Activated CD8-positive, alpha-beta T cell treated with anti-CD3 and anti-CD28 coated beads for 36 hours (primary cell): ENCODE measurements around the gene PTPN1. TPM values are rescaled to one million over a fixed set of nuclear protein-coding genes. Genes with fewer than 3 reads are reported as not detected.

Source experiments
- ATAC-seq: fragments of 200-7000 bp; cut with Tn5 transposase; one replicate; pipeline ENCODE4 v1.10.0; 2021; ENCODE audit warnings: mild to moderate bottlenecking, moderate library complexity
- CTCF ChIA-PET: fragments of 350-600 bp; sonication (Branson Sonifier 250); formaldehyde crosslinking; loops from one replicate; lab custom pipeline; 2021; ENCODE audit warnings: antibody characterized with exemption; lab: Charles Lee
- POLR2A ChIA-PET: fragments of 350-600 bp; sonication (Branson Sonifier 250); formaldehyde crosslinking; loops from one replicate; lab custom pipeline; 2021; ENCODE audit warnings: antibody characterized with exemption; lab: Charles Lee
- DNase-seq: peaks from one replicate; pipeline ENCODE4 v3.0.0-alpha.2; 2020
- H3K27ac Mint-ChIP-seq: one replicate; pipeline ENCODE4 v1.8.0; 2021; ENCODE audit warnings: mild to moderate bottlenecking, mixed read lengths
- H3K27me3 Mint-ChIP-seq: one replicate; pipeline ENCODE4 v1.8.0; 2021; ENCODE audit warnings: mixed read lengths
- H3K36me3 Mint-ChIP-seq: one replicate; pipeline ENCODE4 v1.8.0; 2021; ENCODE audit warnings: low read depth, mixed read lengths
- H3K4me1 Mint-ChIP-seq: one replicate; pipeline ENCODE4 v1.8.0; 2021; ENCODE audit warnings: low read depth, mixed read lengths
- H3K4me3 Mint-ChIP-seq: one replicate; pipeline ENCODE4 v1.8.0; 2021; ENCODE audit warnings: mild to moderate bottlenecking, moderate library complexity, mixed read lengths
- H3K9me3 Mint-ChIP-seq: one replicate; pipeline ENCODE4 v1.8.0; 2021; ENCODE audit warnings: mixed read lengths
- CTCF ChIP-seq: fragments of 200-600 bp; IDR thresholded peaks from one replicate; pipeline ENCODE4 v1.8.0; 2022; ENCODE audit warnings: antibody characterized with exemption, mild to moderate bottlenecking
- intact Hi-C: fragments of 100-400 bp; cut with micrococcal nuclease; formaldehyde crosslinking; loops from one replicate; pipeline ENCODE4 v1.10.0; 2022
- total RNA-seq, 2 experiments: library from RNA; stranded (reverse); gene quantifications; one replicate each; pipeline ENCODE4 v1.2.3, GENCODE V29; 2021

PTPN1 gene
- total RNA-seq, 2 experiments from 2014 or later, result 65.1 to 66.6 TPM

GRCh38 chr20:50627747-50628146 lies 117.6 kb downstream of the PTPN1 start:
- Mint-ChIP-seq H3K27me3 (no peaks in the 10 kb centered on the region), H3K27ac (no peak overlapping the region), H3K4me1 (no peaks in the 10 kb centered on the region), H3K9me3 (no peaks in the 10 kb centered on the region), H3K4me3 (no peak overlapping the region), H3K36me3 (no peaks in the 10 kb centered on the region)
- TF ChIP-seq CTCF, result no peak
- DNase-seq, result no peak
- no peak for ATAC-seq
- CTCF ChIA-PET, result no interaction called here
- POLR2A ChIA-PET, result no interaction called here
- intact Hi-C loops, result no loop called here

GRCh38 chr20:50628332-50628731 lies 118.1 kb downstream of the PTPN1 start:
- no peak for DNase-seq
- no peak for TF ChIP-seq CTCF
- H3K4me1 Mint-ChIP-seq, result no peaks in the 10 kb centered on the region
- H3K27ac Mint-ChIP-seq, result no peak overlapping the region
- no peaks in the 10 kb centered on the region for H3K9me3 Mint-ChIP-seq
- intact Hi-C loops, result no loop called here
- no peaks in the 10 kb centered on the region for H3K36me3 Mint-ChIP-seq
- ATAC-seq, result no peak
- no peak overlapping the region for H3K4me3 Mint-ChIP-seq
- ChIA-PET POLR2A (no interaction called here), CTCF (interaction anchor here (1.0 to 1.8 kb wide), 3 partner anchors 20 to 121 kb away, joined by 3 to 6 read pairs (median 4); no protein-coding TSS in a partner anchor)
- H3K27me3 Mint-ChIP-seq, result no peaks in the 10 kb centered on the region

- CTCF ChIA-PET, result interaction anchor here (1.0 to 1.8 kb wide), 3 partner anchors 19 to 120 kb away, joined by 3 to 6 read pairs (median 4); no protein-coding TSS in a partner anchor
- no peak for ATAC-seq
- Mint-ChIP-seq H3K36me3 (no peaks in the 10 kb centered on the region), H3K27me3 (no peaks in the 10 kb centered on the region), H3K4me1 (no peaks in the 10 kb centered on the region), H3K4me3 (no peak overlapping the region), H3K27ac (no peak overlapping the region), H3K9me3 (no peaks in the 10 kb centered on the region)
- DNase-seq, result no peak
- no peak for TF ChIP-seq CTCF
- intact Hi-C loops, result no loop called here
- POLR2A ChIA-PET, result no interaction called here
Observed at GRCh38 chr20:50628853-50629669, 118.9 kb downstream of the PTPN1 start.

GRCh38 chr20:50629670-50630045 lies 119.5 kb downstream of the PTPN1 start:
- H3K27me3 Mint-ChIP-seq, result no peaks in the 10 kb centered on the region
- no peak for TF ChIP-seq CTCF
- H3K36me3 Mint-ChIP-seq, result no peaks in the 10 kb centered on the region
- intact Hi-C loops, result no loop called here
- no peak for DNase-seq
- no peak for ATAC-seq
- no peak overlapping the region for H3K4me3 Mint-ChIP-seq
- H3K4me1 Mint-ChIP-seq, result no peaks in the 10 kb centered on the region
- no peak overlapping the region for H3K27ac Mint-ChIP-seq
- ChIA-PET POLR2A (no interaction called here), CTCF (interaction anchor here (1.8 kb wide), 1 partner anchor 120 kb away, joined by 6 read pairs; no protein-coding TSS in a partner anchor)
- H3K9me3 Mint-ChIP-seq, result no peaks in the 10 kb centered on the region

- H3K4me3 Mint-ChIP-seq, result no peak overlapping the region
- CTCF ChIA-PET, result no interaction called here
- TF ChIP-seq CTCF, result no peak
- H3K9me3 Mint-ChIP-seq, result no peaks in the 10 kb centered on the region
- H3K36me3 Mint-ChIP-seq, result no peaks in the 10 kb centered on the region
- H3K27ac Mint-ChIP-seq, result no peak overlapping the region
- H3K4me1 Mint-ChIP-seq, result no peaks in the 10 kb centered on the region
- H3K27me3 Mint-ChIP-seq, result no peaks in the 10 kb centered on the region
- intact Hi-C loops, result no loop called here
- ATAC-seq, result no peak
- DNase-seq, result no peak
- POLR2A ChIA-PET, result no interaction called here
Observed at GRCh38 chr20:50630578-50631263, 120.5 kb downstream of the PTPN1 start.
